SK-N-SH (cell line): ENCODE measurements around the gene STK16. TPM values are rescaled to one million over a fixed set of nuclear protein-coding genes. Genes with fewer than 3 reads are reported as not detected.

Experiments used
- CTCF ChIA-PET: fragments of 300-600, 350-600 bp; formaldehyde crosslinking; extraction: SDS; loops from one replicate; lab custom pipeline; 2021; lab: Yijun Ruan, JAX
- POLR2A ChIA-PET: fragments of 350-600 bp; sonication (Branson Sonifier 250); formaldehyde crosslinking; extraction: SDS; loops from one replicate; lab custom pipeline; 2020; ENCODE audit warnings: antibody characterized with exemption, inconsistent platforms; lab: Yijun Ruan, JAX
- DNase-seq: peaks from one replicate; pipeline ENCODE4 v3.0.0; 2012
- H2AFZ ChIP-seq: fragments of 200-600 bp; sonication (generic); 2 replicates; pipeline ENCODE4 v1.8.1; 2016; ENCODE audit warnings: antibody characterized with exemption, mild to moderate bottlenecking, low read depth
- H3F3A ChIP-seq: fragments of 200-600 bp; sonication (generic); replicated peaks from 2 replicates; pipeline ENCODE3; 2016; ENCODE audit warnings: antibody characterized with exemption, mild to moderate bottlenecking; ENCODE audit not compliant: insufficient read depth
- H3K27ac ChIP-seq, 2 experiments: fragments of 200-500 bp in 1 of 2; fragments of 200-600 bp in 1 of 2; sonication (Bioruptor generic) in 1 of 2; sonication (generic), shearing (Covaris generic) in 1 of 2; 2 replicates each; pipeline versions ENCODE4 v1.5.1 to v1.6.1; 2014 to 2016; ENCODE audit warnings: low read depth in 2 of 2, inconsistent platforms in 1 of 2, low read length in 1 of 2, mild to moderate bottlenecking in 1 of 2, mixed read lengths in 1 of 2
- H3K27me3 ChIP-seq: fragments of 200-600 bp; sonication (generic), shearing (Covaris generic); 2 replicates; pipeline ENCODE4 v1.6.1; 2016; ENCODE audit warnings: mixed run types; ENCODE audit not compliant: insufficient read depth
- H3K36me3 ChIP-seq, 2 experiments: fragments of 200-500 bp in 1 of 2; fragments of 200-600 bp in 1 of 2; sonication (Bioruptor generic) in 1 of 2; sonication (generic) in 1 of 2; replicated peaks in 1 of 2; 2 replicates each; pipeline versions ENCODE3 to v1.5.1; 2014 to 2016; ENCODE audit warnings: low read length in 1 of 2, mild to moderate bottlenecking in 1 of 2; ENCODE audit not compliant: insufficient read depth in 2 of 2, control insufficient read depth in 1 of 2
- H3K4me1 ChIP-seq, 2 experiments: fragments of 200-500 bp in 1 of 2; fragments of 200-600 bp in 1 of 2; sonication (Bioruptor generic) in 1 of 2; sonication (generic), shearing (Covaris generic) in 1 of 2; 2 replicates each; pipeline versions ENCODE4 v1.5.1 to v1.6.1; 2014 to 2016; ENCODE audit warnings: low read depth in 1 of 2, low read length in 1 of 2, mixed run types in 1 of 2; ENCODE audit not compliant: insufficient read depth in 2 of 2, control insufficient read depth in 1 of 2
- H3K4me2 ChIP-seq: fragments of 200-600 bp; sonication (generic), shearing (Covaris generic); 2 replicates; pipeline ENCODE4 v1.6.1; 2017; ENCODE audit warnings: mixed run types
- H3K4me3 ChIP-seq, 2 experiments: fragments of 200-500 bp in 1 of 2; fragments of 200-600 bp in 1 of 2; sonication (Bioruptor generic) in 1 of 2; sonication (generic), shearing (Covaris generic) in 1 of 2; 2 replicates each; pipeline versions ENCODE4 v1.5.1 to v1.8.1; 2014 to 2016; ENCODE audit warnings: low read depth in 2 of 2, inconsistent platforms in 1 of 2, low read length in 1 of 2, mild to moderate bottlenecking in 1 of 2, mixed read lengths in 1 of 2, moderate library complexity in 1 of 2
- H3K79me2 ChIP-seq: fragments of 200-600 bp; sonication (generic); 2 replicates; pipeline ENCODE4 v1.8.1; 2017; ENCODE audit warnings: mild to moderate bottlenecking; ENCODE audit not compliant: insufficient read depth
- H3K9ac ChIP-seq: fragments of 200-600 bp; sonication (generic); 2 replicates; pipeline ENCODE4 v1.6.1; 2017; ENCODE audit warnings: mixed run types
- H3K9me2 ChIP-seq: fragments of 200-600 bp; sonication (generic); 2 replicates; pipeline ENCODE4 v1.6.1; 2017; ENCODE audit warnings: mixed run types
- H3K9me3 ChIP-seq: fragments of 200-600 bp; sonication (generic); 2 replicates; pipeline ENCODE4 v1.6.1; 2017; ENCODE audit warnings: mixed run types, mild to moderate bottlenecking, moderate library complexity
- H4K20me1 ChIP-seq: fragments of 200-600 bp; sonication (generic); 2 replicates; pipeline ENCODE4 v1.6.1; 2017; ENCODE audit warnings: mild to moderate bottlenecking, mixed run types; ENCODE audit not compliant: insufficient read depth
- FOXM1 ChIP-seq: IDR thresholded peaks from 2 replicates; pipeline ENCODE4 v1.4.0; 2012; ENCODE audit warnings: low read depth, mild to moderate bottlenecking
- JUND ChIP-seq: IDR thresholded peaks from 2 replicates; pipeline ENCODE4 v1.4.0; 2012
- MEF2A ChIP-seq: IDR thresholded peaks from 2 replicates; pipeline ENCODE4 v1.4.0; 2012; ENCODE audit warnings: low read depth, borderline replicate concordance
- NRF1 ChIP-seq: IDR thresholded peaks from 2 replicates; pipeline ENCODE4 v1.6.1; 2012; ENCODE audit warnings: low read depth, mild to moderate bottlenecking, low read length
- RAD21 ChIP-seq: IDR thresholded peaks from 2 replicates; pipeline ENCODE4 v1.6.1; 2012; ENCODE audit warnings: mild to moderate bottlenecking, low read length
- RFX5 ChIP-seq: IDR thresholded peaks from 2 replicates; pipeline ENCODE4 v1.6.1; 2012; ENCODE audit warnings: mild to moderate bottlenecking, improper control_type of control experiment, low read length
- SIN3A ChIP-seq: IDR thresholded peaks from 2 replicates; pipeline ENCODE4 v1.6.1; 2012; ENCODE audit warnings: low read depth, mild to moderate bottlenecking, low read length, moderate library complexity, borderline replicate concordance
- WGBS: methylation state at CpG from one replicate; pipeline ENCODE4 v1.1.6; 2017; ENCODE audit warnings: low lambda C conversion rate; 5-methylcytosine and 5-hydroxymethylcytosine counted together
- polyA plus RNA-seq, 3 experiments: library from polyadenylated mRNA; depleted of rRNA; stranded (reverse); fragments of >200 nt; gene quantifications; 2 replicates each; pipeline ENCODE4 v1.2.3, GENCODE V29; 2012
- TF ChIP-seq, protein P1 (sequence below): fragments of 150-350 bp; IDR thresholded peaks from 2 replicates; pipeline ENCODE4 v1.6.1; 2016; ENCODE audit warnings: mild to moderate bottlenecking, low read depth, low read length

The STK16 gene
- polyA plus RNA-seq, 1 of the 3 experiments (the other 2 are of a cell fraction) = 57.6 TPM

DNA sequence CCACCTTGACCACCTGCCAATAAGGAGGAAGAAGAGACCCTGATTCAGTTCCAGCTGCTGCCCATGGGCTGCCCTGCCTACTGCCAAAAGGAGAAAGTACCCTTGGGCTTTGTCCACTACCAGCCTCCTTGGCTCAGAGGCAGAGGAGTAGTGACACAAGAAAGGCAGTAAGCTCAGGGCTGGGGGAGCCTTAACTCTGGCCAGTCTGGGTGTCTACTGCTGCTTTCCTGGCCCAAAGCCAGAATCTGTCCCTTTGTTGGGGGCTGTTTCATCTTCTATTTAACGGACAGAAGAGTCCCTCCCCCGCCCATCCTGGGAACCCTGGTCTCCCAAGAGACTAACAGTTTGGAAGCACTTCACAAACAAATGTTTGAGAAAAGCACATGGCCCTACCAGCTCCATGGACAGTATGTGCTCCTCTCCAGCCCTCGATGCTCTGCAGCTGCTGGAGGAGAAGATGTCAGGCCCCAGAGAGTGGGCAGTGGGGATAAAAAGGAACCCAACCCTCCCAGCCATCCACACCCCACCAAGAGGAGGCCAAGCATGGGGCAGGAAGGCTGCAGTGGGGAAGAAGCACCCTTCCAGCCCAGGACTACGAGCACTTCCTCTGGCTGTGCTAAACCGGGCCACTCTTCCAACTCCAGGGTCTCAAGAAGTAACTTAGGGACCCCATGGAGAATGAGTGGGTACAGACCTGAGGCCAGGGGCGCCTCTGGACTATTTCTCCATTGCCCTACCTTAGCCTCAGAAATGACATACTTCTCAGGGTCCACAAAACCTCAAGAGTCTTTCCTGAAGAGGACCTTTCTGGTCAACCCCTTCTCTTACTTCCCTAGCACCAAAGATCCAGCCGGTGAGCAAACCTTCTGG lies 17.0 kb upstream of the STK16 start:
- peak overlapping the region; percentile 82 to 87 for H3K4me3 ChIP-seq
- no peak for DNase-seq
- no peaks in the 10 kb centered on the region for H3K27me3 ChIP-seq
- TF ChIP-seq, protein P1, sequence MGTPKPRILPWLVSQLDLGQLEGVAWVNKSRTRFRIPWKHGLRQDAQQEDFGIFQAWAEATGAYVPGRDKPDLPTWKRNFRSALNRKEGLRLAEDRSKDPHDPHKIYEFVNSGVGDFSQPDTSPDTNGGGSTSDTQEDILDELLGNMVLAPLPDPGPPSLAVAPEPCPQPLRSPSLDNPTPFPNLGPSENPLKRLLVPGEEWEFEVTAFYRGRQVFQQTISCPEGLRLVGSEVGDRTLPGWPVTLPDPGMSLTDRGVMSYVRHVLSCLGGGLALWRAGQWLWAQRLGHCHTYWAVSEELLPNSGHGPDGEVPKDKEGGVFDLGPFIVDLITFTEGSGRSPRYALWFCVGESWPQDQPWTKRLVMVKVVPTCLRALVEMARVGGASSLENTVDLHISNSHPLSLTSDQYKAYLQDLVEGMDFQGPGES = no peak
- no peak for TF ChIP-seq FOXM1
- TF ChIP-seq RAD21 = no peak
- TF ChIP-seq MEF2A = no peak
- TF ChIP-seq JUND = no peak
- no peak for TF ChIP-seq RFX5
- no peak for TF ChIP-seq SIN3A
- peak overlapping the region; percentile 78 for H3K9ac ChIP-seq
- H4K20me1 ChIP-seq = no peaks in the 10 kb centered on the region
- WGBS = 50% methylated on average over 6 of the region's 7 CpGs
- H3K9me2 ChIP-seq = no peaks in the 10 kb centered on the region
- peak overlapping the region in 1 of 2 experiments; percentile 75; a peak in 2 of 4 replicates for H3K27ac ChIP-seq
- H3F3A ChIP-seq = peaks cover 11% of the 10 kb centered on the region
- CTCF ChIA-PET = interaction anchor here (0.8 to 5.1 kb wide), 6 partner anchors 9 to 198 kb away, joined by 3 to 40 read pairs (median 6); partner anchors contain the start of gene ABCB6
- POLR2A ChIA-PET = interaction anchor here (0.7 to 2.7 kb wide), 4 partner anchors 10 to 51 kb away, joined by 3 to 23 read pairs (median 14); partner anchors contain the start of genes ABCB6, CNPPD1, GLB1L and STK16
- H2AFZ ChIP-seq = peak overlapping the region; percentile 75; the same call in 1 of the 2 replicates
- H3K36me3 ChIP-seq = peaks cover 10 to 39% of the 10 kb centered on the region in 2 experiments
- peaks cover 27% of the 10 kb centered on the region for H3K79me2 ChIP-seq
- H3K9me3 ChIP-seq = no peaks in the 10 kb centered on the region
- peak overlapping the region; percentile 98 for H3K4me2 ChIP-seq
- peaks cover 3 to 16% of the 10 kb centered on the region in 2 experiments; a peak in 1 of 4 replicates for H3K4me1 ChIP-seq

DNA sequence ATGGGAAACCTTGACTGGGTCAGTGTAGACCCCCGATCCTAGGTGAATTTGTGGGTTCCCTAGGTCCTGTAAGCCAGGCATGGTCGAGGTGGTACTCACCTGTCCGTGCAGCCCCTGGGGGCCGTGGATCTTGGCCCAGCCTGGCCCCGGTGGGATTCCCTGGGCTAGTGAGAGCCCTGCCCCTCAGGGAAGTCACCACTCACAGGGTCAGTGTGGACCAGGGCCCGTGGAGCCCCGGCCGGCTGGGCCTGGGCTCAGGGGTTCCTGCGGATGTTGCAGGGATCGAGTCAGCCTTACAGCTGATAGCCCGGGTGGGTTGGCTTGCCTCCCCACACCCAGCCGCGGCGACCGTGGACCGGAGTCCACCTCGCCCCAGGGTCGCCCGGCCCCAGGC lies 16.4 kb upstream of the STK16 start:
- peak overlapping the region; percentile 98 for H3K4me2 ChIP-seq
- H4K20me1 ChIP-seq = no peaks in the 10 kb centered on the region
- H3K27ac ChIP-seq = peak overlapping the region; percentile 74 to 75; a peak in 3 of 4 replicates
- H3K9me3 ChIP-seq = no peaks in the 10 kb centered on the region
- peak overlapping the region; percentile 82 to 87 for H3K4me3 ChIP-seq
- ChIA-PET POLR2A (interaction anchor here (0.6 to 2.7 kb wide), 4 partner anchors 10 to 55 kb away, joined by 3 to 23 read pairs (median 14); partner anchors contain the start of genes ABCB6, CNPPD1, GLB1L and STK16), CTCF (interaction anchor here (0.8 to 5.1 kb wide), 8 partner anchors 10 to 199 kb away, joined by 3 to 40 read pairs (median 4); partner anchors contain the start of gene ABCB6)
- H3K4me1 ChIP-seq = peaks cover 3 to 16% of the 10 kb centered on the region in 2 experiments; a peak in 1 of 4 replicates
- no peak for DNase-seq
- peak overlapping the region; percentile 78 for H3K9ac ChIP-seq
- no peaks in the 10 kb centered on the region for H3K9me2 ChIP-seq
- H3F3A ChIP-seq = peaks cover 11% of the 10 kb centered on the region
- peaks cover 27% of the 10 kb centered on the region for H3K79me2 ChIP-seq
- peak overlapping the region; percentile 75; the same call in 1 of the 2 replicates for H2AFZ ChIP-seq
- no peak for TF ChIP-seq NRF1
- TF ChIP-seq, all 33 proteins: peak for 0
- Histone ChIP-seq H3K36me3 (peaks cover 9 to 39% of the 10 kb centered on the region in 2 experiments), H3K27me3 (no peaks in the 10 kb centered on the region)
- 4% methylated on average over 13 of the region's 19 CpGs for WGBS
